Activated CD4-positive, CD25-positive, alpha-beta regulatory T cell treated with anti-CD3 and anti-CD28 coated beads, Interleukin-2, amount 50 U/mL, for 24 hours (primary cell): ENCODE data around the gene DENND4B.
"Not testable (repeated sequence)": the region's sequence is repeated elsewhere in the genome, so short reads cannot be mapped to it uniquely, and the experiment has no call there.

Source experiments
- ATAC-seq, 2 donors: fragments of 150-1000 bp; cut with Tn5 transposase; one replicate each; pipeline ENCODE4 v1.10.0; 2021; ENCODE audit warnings: mild to moderate bottlenecking in 1 of 2, moderate library complexity in 1 of 2

Gene DENND4B

GRCh38 chr1:153928245-153928644 is 18.3 kb downstream of the DENND4B start:
- ATAC-seq, result no peak

GRCh38 chr1:153926405-153926804 is 20.1 kb downstream of the DENND4B start:
- ATAC-seq, result no peak

- ATAC-seq, result peak; percentile 95 to 96
These were observed 23.3 kb downstream of the DENND4B start, which contains the start of gene GATAD2B for GRCh38 chr1:153922972-153923925. Gene GATAD2B, minus strand, starts transcription at chr1:153922972. Its CDS starts 94,625 bp downstream, at chr1:153828347.

- peak; percentile 6 to 19 for ATAC-seq
These were observed 24.2 kb downstream of the DENND4B start for GRCh38 chr1:153922076-153922971.

GRCh38 chr1:153921803-153922075 is 24.8 kb downstream of the DENND4B start:
- ATAC-seq, result no peak

- no peak for ATAC-seq
These were observed 25.3 kb downstream of the DENND4B start for GRCh38 chr1:153921080-153921802.

GRCh38 chr1:153919876-153920852 is 26.4 kb downstream of the DENND4B start:
- no peak for ATAC-seq

GRCh38 chr1:153916297-153916696 is 30.2 kb downstream of the DENND4B start:
- peak; percentile 36 to 49 for ATAC-seq

- ATAC-seq, result no peak
These were observed 34.2 kb downstream of the DENND4B start for GRCh38 chr1:153912349-153912748.

GRCh38 chr1:153910560-153910959 is 36.0 kb downstream of the DENND4B start:
- ATAC-seq, result not testable (repeated sequence)

GRCh38 chr1:153908071-153908470 is 38.4 kb downstream of the DENND4B start:
- ATAC-seq, result no peak

- no peak for ATAC-seq
These were observed 39.4 kb downstream of the DENND4B start for GRCh38 chr1:153907134-153907533.

GRCh38 chr1:153906396-153906795 is 40.1 kb downstream of the DENND4B start:
- ATAC-seq, result no peak

GRCh38 chr1:153905908-153906307 is 40.6 kb downstream of the DENND4B start:
- not testable (repeated sequence) for ATAC-seq

- no peak for ATAC-seq
These were observed 42.6 kb downstream of the DENND4B start for GRCh38 chr1:153903841-153904455.

- no peak for ATAC-seq
These were observed 47.0 kb downstream of the DENND4B start for GRCh38 chr1:153899509-153899908.

GRCh38 chr1:153895866-153896265 is 50.7 kb downstream of the DENND4B start:
- not testable (repeated sequence) for ATAC-seq

GRCh38 chr1:153891042-153891441 is 55.5 kb downstream of the DENND4B start:
- ATAC-seq, result not testable (repeated sequence)

- peak in 1 of 2 donors; percentile 32 for ATAC-seq
These were observed 58.0 kb downstream of the DENND4B start for GRCh38 chr1:153888533-153888932.

- no peak for ATAC-seq
These were observed 60.4 kb downstream of the DENND4B start for GRCh38 chr1:153886127-153886526.

- no peak for ATAC-seq
These were observed 63.3 kb downstream of the DENND4B start for GRCh38 chr1:153883223-153883622.
